H1 (cell line): ENCODE data around the gene VAT1L.

ENCODE experiments used
- ATF3 ChIP-seq: IDR thresholded peaks from 2 replicates; pipeline ENCODE4 v1.6.1; 2011; ENCODE audit warnings: low read depth, mild to moderate bottlenecking, low read length; ENCODE audit not compliant: insufficient read depth
- CTCF ChIP-seq, 3 experiments: IDR thresholded peaks; 1 replicate in 2 of 3; 2 replicates in 1 of 3; pipeline versions ENCODE4 v1.5.1 to v1.6.1; 2011; ENCODE audit warnings: low read length in 3 of 3, mild to moderate bottlenecking in 3 of 3, inconsistent platforms in 2 of 3, low read depth in 1 of 3, moderate library complexity in 1 of 3; ENCODE audit not compliant: insufficient read depth in 1 of 3; ENCODE audit errors: control extremely low read depth in 1 of 3
- EGR1 ChIP-seq: IDR thresholded peaks from 2 replicates; pipeline ENCODE4 v1.6.1; 2011; ENCODE audit warnings: low read depth, low read length, borderline replicate concordance
- HDAC2 ChIP-seq, 2 experiments: fragments of 300-600 bp in 1 of 2; sonication (generic) in 1 of 2; IDR thresholded peaks; 2 replicates each; pipeline ENCODE4 v1.6.1; 2011 to 2012; ENCODE audit warnings: low read depth in 2 of 2, low read length in 2 of 2, mild to moderate bottlenecking in 2 of 2, moderate library complexity in 2 of 2, borderline replicate concordance in 1 of 2, inconsistent platforms in 1 of 2
- JUN ChIP-seq: IDR thresholded peaks from 2 replicates; pipeline ENCODE4 v1.6.1; 2011; ENCODE audit warnings: low read depth, mild to moderate bottlenecking, improper control_type of control experiment, low read length
- MAFK ChIP-seq: IDR thresholded peaks from 2 replicates; pipeline ENCODE4 v1.6.1; 2012; ENCODE audit warnings: low read depth, mild to moderate bottlenecking, improper control_type of control experiment, low read length
- MAX ChIP-seq: IDR thresholded peaks from 2 replicates; pipeline ENCODE4 v1.6.1; 2012; ENCODE audit warnings: inconsistent platforms
- POLR2AphosphoS5 ChIP-seq: IDR thresholded peaks from 2 replicates; pipeline ENCODE4 v1.6.1; 2011; ENCODE audit warnings: low read depth, low read length
- RXRA ChIP-seq: IDR thresholded peaks from 2 replicates; pipeline ENCODE4 v1.6.1; 2011; ENCODE audit warnings: low read depth, mild to moderate bottlenecking, low read length, moderate library complexity; ENCODE audit not compliant: insufficient read depth
- SAP30 ChIP-seq: fragments of 300-600 bp; sonication (generic); IDR thresholded peaks from 2 replicates; pipeline ENCODE4 v1.7.1; 2012; ENCODE audit warnings: low read length, moderate library complexity, mild to moderate bottlenecking, inconsistent platforms; ENCODE audit not compliant: insufficient read depth, insufficient replicate concordance
- TAF1 ChIP-seq: IDR thresholded peaks from 2 replicates; pipeline ENCODE4 v1.6.1; 2011; ENCODE audit warnings: mild to moderate bottlenecking, low read depth, low read length
- TAF7 ChIP-seq: optimal IDR thresholded peaks from 2 replicates; pipeline ENCODE3; 2011; ENCODE audit warnings: low read depth, mild to moderate bottlenecking, inconsistent platforms, low read length, moderate library complexity, borderline replicate concordance
- ZNF274 ChIP-seq: IDR thresholded peaks from 2 replicates; pipeline ENCODE4 v1.7.0; 2012; ENCODE audit warnings: low read length, borderline replicate concordance; ENCODE audit errors: extremely low read depth

GRCh38 chr16:77822661-77823060, 34.3 kb downstream of the VAT1L start:
- TF ChIP-seq JUN = no peak
- TF ChIP-seq ZNF274 = no peak
- TF ChIP-seq SAP30 = no peak
- TF ChIP-seq CTCF (IDR thresholded peaks at IDR 0.05; ENCODE audit: control extremely low read depth in 1 of 3, insufficient read depth in 1 of 3, low read depth in 1 of 3, low read length in 3 of 3) = no peak
- TF ChIP-seq EGR1 = no peak
- no peak for TF ChIP-seq ATF3
- no peak for TF ChIP-seq TAF1
- TF ChIP-seq HDAC2 (IDR thresholded peaks at IDR 0.05; ENCODE audit: borderline replicate concordance in 1 of 2, low read depth in 2 of 2, low read length in 2 of 2) = no peak
- no peak for TF ChIP-seq MAX
- TF ChIP-seq RXRA = no peak
- TF ChIP-seq TAF7 = no peak
- no peak for TF ChIP-seq POLR2AphosphoS5
- no peak for TF ChIP-seq MAFK
